ENCODE measurements around the gene DEFB121. TPM values are rescaled to one million over a fixed set of nuclear protein-coding genes. Genes with fewer than 3 reads are reported as not detected.
"Not testable (repeated sequence)": the region's sequence is repeated elsewhere in the genome, so short reads cannot be mapped to it uniquely, and the experiment has no call there.

DEFB121 gene
- total and polyA plus RNA-seq, 5 experiments from 2014 or later = not detected

- peaks cover 0 to 4% (median 0%) of the 10 kb centered on the region in 9 donors for H3K9me3 Mint-ChIP-seq
- POLR2A ChIA-PET = no interaction called here
- no peaks in the 10 kb centered on the region for H3K36me3 Mint-ChIP-seq
- DNase-seq (no peak), ATAC-seq (no peak)
- H3K27me3 Mint-ChIP-seq = peaks cover 12 to 41% (median 19%) of the 10 kb centered on the region in 5 donors
- H3K4me3 Mint-ChIP-seq = no peak overlapping the region
- no peak overlapping the region for H3K27ac Mint-ChIP-seq
- H3K4me1 Mint-ChIP-seq = no peaks in the 10 kb centered on the region
Observed at GRCh38 chr20:31414381-31414780, 8.4 kb upstream of the DEFB121 start.

GRCh38 chr20:31410011-31410410 is 4.0 kb upstream of the DEFB121 start:
- no peak overlapping the region for H3K27ac Mint-ChIP-seq
- DNase-seq = no peak
- POLR2A ChIA-PET = no interaction called here
- peaks cover 7 to 33% (median 27%) of the 10 kb centered on the region in 5 donors for H3K27me3 Mint-ChIP-seq
- no peaks in the 10 kb centered on the region for H3K4me1 Mint-ChIP-seq
- H3K36me3 Mint-ChIP-seq = no peaks in the 10 kb centered on the region
- no peak overlapping the region for H3K4me3 Mint-ChIP-seq
- no peaks in the 10 kb centered on the region for H3K9me3 Mint-ChIP-seq
- no peak for ATAC-seq

- ATAC-seq = no peak
- peaks cover 2 to 29% (median 18%) of the 10 kb centered on the region in 5 donors for H3K27me3 Mint-ChIP-seq
- H3K9me3 Mint-ChIP-seq = peaks cover 0 to 2% (median 0%) of the 10 kb centered on the region in 9 donors
- POLR2A ChIA-PET = no interaction called here
- H3K4me1 Mint-ChIP-seq = no peaks in the 10 kb centered on the region
- no peaks in the 10 kb centered on the region for H3K36me3 Mint-ChIP-seq
- no peak overlapping the region for H3K27ac Mint-ChIP-seq
- no peak for DNase-seq
- no peak overlapping the region for H3K4me3 Mint-ChIP-seq
Observed at GRCh38 chr20:31403886-31404285, 2.1 kb downstream of the DEFB121 start.

GRCh38 chr20:31394900-31395299 is 11.1 kb downstream of the DEFB121 start:
- Mint-ChIP-seq H3K36me3 (no peaks in the 10 kb centered on the region), H3K9me3 (peaks cover 0 to 7% (median 0%) of the 10 kb centered on the region in 9 donors), H3K27ac (no peak overlapping the region), H3K4me1 (no peaks in the 10 kb centered on the region), H3K27me3 (peaks cover 6 to 26% (median 22%) of the 10 kb centered on the region in 5 donors), H3K4me3 (no peak overlapping the region)
- POLR2A ChIA-PET = no interaction called here
- ATAC-seq = no peak
- no peak for DNase-seq

- H3K27ac Mint-ChIP-seq = no peak overlapping the region
- H3K4me1 Mint-ChIP-seq = no peaks in the 10 kb centered on the region
Observed at GRCh38 chr20:31392836-31393235, 13.2 kb downstream of the DEFB121 start.

GRCh38 chr20:31390490-31390889 is 15.5 kb downstream of the DEFB121 start, which contains the start of gene DEFB119:
DEFB119 (minus strand) TSS chr20:31390590; CDS start chr20:31390483, 107 bp downstream.
- POLR2A ChIA-PET = no interaction called here
- Mint-ChIP-seq H3K27ac (peak within 1 kb of the TSS in 2 of 10 donors; percentile 21 to 35), H3K9me3 (peaks cover 0 to 7% (median 0%) of the 10 kb centered on the region in 9 donors), H3K27me3 (peaks cover 15 to 34% (median 20%) of the 10 kb centered on the region in 5 donors), H3K4me1 (no peaks in the 10 kb centered on the region), H3K4me3 (no peak within 1 kb of the TSS), H3K36me3 (no peaks in the 10 kb centered on the region)
- no peak for ATAC-seq
- no peak for DNase-seq

More at GRCh38 chr20:31392836-31393235, 13.2 kb downstream of the DEFB121 start:
- POLR2A ChIA-PET = no interaction called here
- Mint-ChIP-seq H3K27me3 (peaks cover 14 to 32% (median 28%) of the 10 kb centered on the region in 5 donors), H3K36me3 (no peaks in the 10 kb centered on the region), H3K4me3 (no peak overlapping the region), H3K9me3 (peaks cover 0 to 7% (median 0%) of the 10 kb centered on the region in 9 donors)
- ATAC-seq = no peak
- no peak for DNase-seq

- Mint-ChIP-seq H3K27me3 (peaks cover 4 to 12% (median 6%) of the 10 kb centered on the region in 5 donors), H3K36me3 (peaks cover 0 to 9% (median 0%) of the 10 kb centered on the region in 3 donors), H3K9me3 (peaks cover 0 to 14% (median 7%) of the 10 kb centered on the region in 9 donors), H3K4me3 (no peak overlapping the region), H3K4me1 (no peaks in the 10 kb centered on the region), H3K27ac (no peak overlapping the region)
- DNase-seq (no peak), ATAC-seq (no peak)
- POLR2A ChIA-PET = no interaction called here
Observed at GRCh38 chr20:31374346-31374745, 31.7 kb downstream of the DEFB121 start.

GRCh38 chr20:31368301-31368700 is 37.7 kb downstream of the DEFB121 start, which contains the start of gene DEFB118:
DEFB118 (plus strand) TSS chr20:31368601; CDS start chr20:31368651, 50 bp downstream.
- Mint-ChIP-seq H3K36me3 (peaks cover 0 to 4% (median 0%) of the 10 kb centered on the region in 3 donors), H3K27me3 (peaks cover 0 to 5% (median 3%) of the 10 kb centered on the region in 5 donors), H3K4me3 (no peak within 1 kb of the TSS), H3K9me3 (peaks cover 0 to 17% (median 8%) of the 10 kb centered on the region in 9 donors), H3K27ac (no peak within 1 kb of the TSS), H3K4me1 (no peaks in the 10 kb centered on the region)
- ATAC-seq (no peak), DNase-seq (no peak)
- POLR2A ChIA-PET = no interaction called here

GRCh38 chr20:31364272-31364671 is 41.7 kb downstream of the DEFB121 start:
- DNase-seq, H3K4me3 Mint-ChIP-seq, POLR2A ChIA-PET, H3K27me3 Mint-ChIP-seq, H3K36me3 Mint-ChIP-seq, H3K4me1 Mint-ChIP-seq, H3K27ac Mint-ChIP-seq, ATAC-seq: not testable (repeated sequence)
- peaks cover 0 to 17% (median 10%) of the 10 kb centered on the region in 9 donors for H3K9me3 Mint-ChIP-seq

GRCh38 chr20:31363295-31363694 is 42.7 kb downstream of the DEFB121 start:
- POLR2A ChIA-PET = no interaction called here

GRCh38 chr20:31355981-31356380 is 50.0 kb downstream of the DEFB121 start:
- Mint-ChIP-seq H3K4me1 (no peaks in the 10 kb centered on the region), H3K27me3 (peaks cover 0 to 8% (median 3%) of the 10 kb centered on the region in 5 donors), H3K27ac (no peak overlapping the region), H3K4me3 (no peak overlapping the region), H3K9me3 (peaks cover 0 to 3% (median 2%) of the 10 kb centered on the region in 9 donors), H3K36me3 (no peaks in the 10 kb centered on the region)
- ATAC-seq (no peak), DNase-seq (no peak)
- POLR2A ChIA-PET = no interaction called here

More at GRCh38 chr20:31363295-31363694, 42.7 kb downstream of the DEFB121 start:
- no peak for ATAC-seq
- Mint-ChIP-seq H3K36me3 (no peaks in the 10 kb centered on the region), H3K27me3 (peaks cover 0 to 4% (median 3%) of the 10 kb centered on the region in 5 donors), H3K4me1 (no peaks in the 10 kb centered on the region), H3K9me3 (peaks cover 0 to 17% (median 10%) of the 10 kb centered on the region in 9 donors), H3K4me3 (no peak overlapping the region), H3K27ac (no peak overlapping the region)
- DNase-seq = no peak

Measured in naive thymus-derived CD8-positive, alpha-beta T cell (primary cell).